Measurements from ENCODE around the gene FAM217B.

FAM217B gene

DNA sequence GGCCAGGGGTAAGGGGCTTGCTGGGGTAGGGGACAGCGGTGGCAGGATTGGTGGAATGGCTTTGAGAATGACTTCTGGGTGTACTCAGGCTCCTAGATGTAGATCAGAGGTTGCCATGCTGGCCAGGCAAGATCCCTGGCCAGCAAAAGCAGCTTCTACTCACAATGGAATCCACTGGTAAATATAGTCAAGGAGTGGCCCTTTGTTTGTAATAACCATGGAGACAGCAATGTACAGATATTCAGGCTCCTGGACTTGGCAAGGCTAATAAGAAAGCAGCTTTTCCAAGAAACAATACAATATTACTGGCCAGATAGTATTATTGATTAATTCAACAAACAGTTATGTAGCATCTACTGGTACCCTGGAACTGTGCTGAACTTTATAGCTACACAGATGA is 55.9 kb downstream of the FAM217B start:
- H3K27ac ChIP-seq, result no peak overlapping the region
- no peak for TF ChIP-seq ZFX (IDR thresholded peaks at IDR 0.05)
- TF ChIP-seq, protein P1, sequence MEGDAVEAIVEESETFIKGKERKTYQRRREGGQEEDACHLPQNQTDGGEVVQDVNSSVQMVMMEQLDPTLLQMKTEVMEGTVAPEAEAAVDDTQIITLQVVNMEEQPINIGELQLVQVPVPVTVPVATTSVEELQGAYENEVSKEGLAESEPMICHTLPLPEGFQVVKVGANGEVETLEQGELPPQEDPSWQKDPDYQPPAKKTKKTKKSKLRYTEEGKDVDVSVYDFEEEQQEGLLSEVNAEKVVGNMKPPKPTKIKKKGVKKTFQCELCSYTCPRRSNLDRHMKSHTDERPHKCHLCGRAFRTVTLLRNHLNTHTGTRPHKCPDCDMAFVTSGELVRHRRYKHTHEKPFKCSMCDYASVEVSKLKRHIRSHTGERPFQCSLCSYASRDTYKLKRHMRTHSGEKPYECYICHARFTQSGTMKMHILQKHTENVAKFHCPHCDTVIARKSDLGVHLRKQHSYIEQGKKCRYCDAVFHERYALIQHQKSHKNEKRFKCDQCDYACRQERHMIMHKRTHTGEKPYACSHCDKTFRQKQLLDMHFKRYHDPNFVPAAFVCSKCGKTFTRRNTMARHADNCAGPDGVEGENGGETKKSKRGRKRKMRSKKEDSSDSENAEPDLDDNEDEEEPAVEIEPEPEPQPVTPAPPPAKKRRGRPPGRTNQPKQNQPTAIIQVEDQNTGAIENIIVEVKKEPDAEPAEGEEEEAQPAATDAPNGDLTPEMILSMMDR (conservative IDR thresholded peaks at IDR 0.05), result no peak

DNA sequence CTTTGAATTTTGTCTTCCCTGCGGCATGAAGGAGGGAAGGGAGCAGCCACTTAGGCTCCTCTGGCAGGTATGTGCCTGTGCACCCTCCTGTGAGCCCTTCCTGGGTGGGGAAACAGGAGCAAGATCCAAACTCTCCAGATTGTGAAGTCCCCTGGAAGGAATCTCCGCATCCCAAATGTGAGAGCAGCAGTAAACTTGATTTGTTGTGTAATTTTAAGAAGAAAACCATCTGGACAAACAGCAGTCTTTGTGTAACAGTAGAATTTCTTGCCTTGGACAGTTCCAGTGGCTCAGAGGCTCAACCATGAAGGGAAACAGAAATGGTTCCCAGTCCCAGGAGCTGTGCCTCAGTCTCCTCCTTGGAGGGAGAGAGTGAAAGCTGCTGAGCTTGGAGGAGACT is 57.7 kb downstream of the FAM217B start:
- no peak overlapping the region for H3K27ac ChIP-seq
- TF ChIP-seq ZFX (IDR thresholded peaks at IDR 0.05), result no peak
- TF ChIP-seq, protein P1 (conservative IDR thresholded peaks at IDR 0.05), result no peak
